HG02678 (cell line): ENCODE data around the gene ZNF385B.
"Not testable (repeated sequence)": the region's sequence is repeated elsewhere in the genome, so short reads cannot be mapped to it uniquely, and the experiment has no call there.

Source experiments
- ATAC-seq: cut with Tn5 transposase; IDR thresholded peaks from one replicate; pipeline ENCODE4 v1.9.1; 2021; ENCODE audit warnings: mild to moderate bottlenecking, moderate library complexity; ENCODE audit not compliant: unreplicated experiment

The ZNF385B gene

DNA sequence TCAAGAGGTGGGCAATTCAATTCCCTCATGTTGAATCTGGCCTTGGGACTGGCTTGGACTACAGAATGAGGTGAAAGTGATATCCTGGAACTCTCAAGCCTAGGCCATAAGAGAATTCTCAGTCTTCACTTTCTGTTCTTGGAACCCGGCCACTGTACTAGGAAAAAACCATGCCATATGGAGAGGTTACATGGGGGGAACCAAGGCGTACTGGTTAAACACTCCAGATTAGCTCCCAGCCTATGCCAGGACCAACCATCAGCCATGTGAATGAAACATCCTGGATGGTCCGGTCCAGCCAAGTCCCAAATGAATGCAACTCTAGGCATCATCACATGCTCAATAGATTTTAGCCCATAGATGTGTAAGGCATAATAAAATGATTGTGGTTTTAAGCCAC lies 56.4 kb downstream of the ZNF385B start:
- ATAC-seq: no peak

- ATAC-seq: no peak
These were observed 57.2 kb downstream of the ZNF385B start for GRCh38 chr2:179804206-179804605.

DNA sequence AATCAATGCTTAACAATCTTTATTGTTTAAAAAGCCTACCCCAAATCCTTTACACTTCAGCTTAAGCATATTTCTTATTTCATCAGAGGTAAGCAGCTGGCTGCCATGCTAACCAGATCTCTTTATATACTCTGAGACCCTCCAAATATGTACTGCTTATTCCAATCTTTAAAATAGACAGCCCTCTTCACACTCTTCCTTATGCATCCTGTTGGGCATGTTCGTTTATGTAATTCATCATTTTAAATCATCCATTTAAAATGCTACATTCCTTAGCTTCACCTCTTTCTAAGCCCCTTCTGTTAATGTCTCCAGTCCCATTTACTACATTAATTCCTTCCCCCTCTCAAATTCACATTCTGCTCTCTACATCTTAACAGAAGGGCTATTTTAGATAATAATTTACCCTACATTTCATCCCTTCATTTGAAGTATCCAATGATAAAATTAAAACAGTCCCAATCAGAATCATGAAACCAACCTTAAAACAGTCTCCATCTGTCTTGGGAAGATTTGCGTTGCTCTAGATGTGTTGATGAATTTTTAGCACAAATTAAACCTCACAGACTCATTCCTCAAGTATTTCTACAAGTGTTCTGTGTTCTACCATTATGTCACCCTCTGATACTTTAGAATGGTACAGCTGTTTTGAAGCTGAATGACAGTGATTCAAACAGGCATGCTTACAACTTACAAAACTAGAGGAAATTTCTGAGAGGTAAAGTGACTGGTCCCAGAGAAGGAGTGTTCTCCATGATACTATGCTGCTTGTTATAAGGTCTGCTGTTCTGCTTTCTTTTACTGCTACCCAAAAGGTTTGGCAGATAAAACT lies 59.1 kb downstream of the ZNF385B start:
- no peak for ATAC-seq

GRCh38 chr2:179800776-179801175 lies 60.6 kb downstream of the ZNF385B start:
- ATAC-seq: no peak

DNA sequence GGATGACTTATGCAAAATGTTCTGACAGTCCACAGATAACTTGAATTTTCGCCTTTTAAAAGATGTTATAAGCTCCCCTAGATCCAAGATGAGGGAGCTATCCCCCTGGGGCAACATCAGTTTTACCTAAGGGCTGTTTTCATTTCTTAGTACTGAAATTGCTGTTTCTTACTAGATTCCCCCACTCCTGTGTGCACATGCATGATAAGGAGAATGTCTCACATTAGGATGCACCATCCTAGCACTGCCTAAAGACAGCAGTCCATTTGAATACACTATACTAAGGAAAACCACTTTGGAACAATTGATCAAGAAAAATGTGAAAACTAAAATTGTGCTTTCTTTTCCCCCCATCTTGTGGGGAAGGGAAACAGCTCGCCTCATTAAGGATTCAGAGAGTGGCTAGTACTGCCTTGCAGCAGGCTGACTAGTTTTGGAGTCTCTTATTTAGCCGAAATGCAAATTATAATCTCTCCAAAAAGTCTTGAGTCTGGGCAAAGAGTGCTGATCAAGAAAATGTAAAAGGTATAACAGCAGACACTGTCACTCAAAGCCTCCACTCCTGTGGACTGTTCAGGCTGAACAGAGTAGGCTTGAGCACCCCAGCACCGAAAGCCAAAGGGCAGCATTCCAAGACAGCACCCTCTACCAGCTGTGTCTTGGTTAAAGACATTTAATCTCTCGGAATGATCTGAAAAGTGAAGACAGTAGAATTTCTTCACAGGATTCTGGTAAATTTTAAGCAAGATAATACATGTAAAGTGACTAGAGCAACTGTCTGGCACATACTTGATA lies 65.0 kb downstream of the ZNF385B start:
- no peak for ATAC-seq

GRCh38 chr2:179793902-179794301 lies 67.5 kb downstream of the ZNF385B start:
- ATAC-seq: no peak

DNA sequence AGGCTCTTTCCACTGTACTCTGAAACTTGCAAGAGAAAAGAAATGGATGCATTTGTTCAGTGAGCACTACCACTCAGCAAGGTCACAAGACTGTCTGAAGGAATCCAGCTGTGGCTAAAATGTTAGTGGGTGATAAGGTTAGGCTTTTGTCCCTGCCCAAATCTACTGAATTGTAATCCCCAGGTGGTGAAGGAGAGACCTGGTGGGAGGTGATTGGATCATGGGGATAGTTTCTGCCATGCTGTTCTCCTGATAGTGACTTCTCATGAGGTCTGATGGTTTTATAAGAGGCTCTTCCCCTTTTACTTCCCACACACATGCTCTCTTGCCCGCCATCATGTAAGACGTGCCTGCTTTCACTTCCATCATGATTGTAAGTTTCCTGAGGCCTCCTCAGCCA lies 68.2 kb downstream of the ZNF385B start:
- ATAC-seq: no peak

DNA sequence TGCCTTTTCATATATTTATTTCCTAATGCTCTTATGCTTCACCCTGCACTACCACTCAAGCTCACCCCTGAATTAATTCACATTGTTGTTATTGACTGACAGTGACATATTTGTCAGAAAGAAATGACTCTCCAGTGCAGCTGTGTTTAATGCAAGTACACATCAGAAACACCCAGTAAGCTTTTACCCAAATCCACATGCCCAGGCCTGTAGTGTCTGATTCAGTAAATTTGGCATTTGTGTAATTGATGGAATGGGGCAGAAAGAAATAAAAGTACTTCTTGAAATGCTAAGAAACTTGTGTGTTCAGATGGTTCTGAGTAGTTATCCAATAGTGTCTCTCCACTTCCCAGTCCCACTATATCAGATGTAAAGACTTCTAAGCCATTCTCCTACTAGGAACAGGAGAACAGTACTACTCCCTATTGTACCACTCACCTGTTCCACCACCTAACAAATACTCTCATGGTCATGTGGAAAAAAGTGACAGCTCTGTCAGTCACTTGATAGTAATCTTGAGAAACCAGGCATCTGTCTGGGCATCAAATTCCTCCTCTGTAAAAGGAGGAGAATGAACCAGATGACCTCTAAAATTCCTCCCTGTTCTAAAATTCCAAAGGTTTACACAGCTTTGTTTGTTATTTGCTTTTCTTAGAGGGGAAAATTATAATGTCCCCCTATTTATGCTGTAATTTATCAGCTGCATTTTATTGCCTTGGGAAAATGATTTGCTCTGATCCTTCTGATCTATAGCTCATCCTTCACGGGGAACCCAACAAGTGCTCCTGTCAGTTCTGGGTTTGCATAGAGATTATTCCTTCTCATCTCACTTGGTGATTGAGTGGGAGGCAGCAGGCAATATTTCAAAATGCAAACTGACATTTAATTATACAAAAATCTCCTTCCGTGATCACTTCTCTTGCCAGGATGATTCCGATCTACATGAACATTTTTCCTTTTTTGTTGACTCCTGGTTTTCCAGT lies 70.9 kb downstream of the ZNF385B start:
- ATAC-seq: no peak

DNA sequence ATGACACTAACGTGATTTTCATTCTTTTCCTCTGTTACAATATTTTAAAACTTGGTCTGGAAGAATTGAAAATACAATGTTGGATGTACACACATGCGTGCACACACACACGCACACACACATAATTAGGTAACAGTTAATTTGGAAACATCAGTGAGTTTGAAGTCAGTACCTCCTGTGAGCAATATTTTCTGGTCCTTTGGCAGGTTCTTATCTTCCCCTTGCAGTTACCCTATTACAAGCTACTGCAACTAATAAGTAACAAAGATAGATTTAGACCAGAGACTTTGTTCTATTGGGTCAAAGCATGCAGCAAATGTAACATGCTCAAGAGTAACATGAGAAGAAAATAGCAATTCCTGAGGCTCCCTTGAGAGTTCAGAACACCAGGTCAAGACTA lies 73.3 kb downstream of the ZNF385B start:
- no peak for ATAC-seq

DNA sequence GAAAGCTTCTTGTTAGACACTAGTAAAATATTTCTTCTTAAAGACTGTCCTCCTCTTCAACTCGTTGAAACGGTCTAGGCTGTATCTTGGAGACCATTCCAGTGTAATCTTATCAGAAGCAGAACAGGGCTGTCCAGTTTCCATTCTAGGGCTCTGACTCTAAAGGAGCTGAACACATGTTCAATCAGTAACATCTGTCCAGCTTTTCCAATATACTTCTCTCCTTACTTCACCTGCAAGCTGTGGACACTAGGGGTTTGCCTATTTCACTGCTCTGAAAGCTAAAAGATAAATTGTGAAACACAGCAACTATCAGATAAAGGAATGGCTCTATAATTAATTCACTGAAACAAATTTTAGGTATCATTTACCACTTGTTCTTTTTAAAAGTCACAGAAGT lies 73.8 kb downstream of the ZNF385B start:
- no peak for ATAC-seq

DNA sequence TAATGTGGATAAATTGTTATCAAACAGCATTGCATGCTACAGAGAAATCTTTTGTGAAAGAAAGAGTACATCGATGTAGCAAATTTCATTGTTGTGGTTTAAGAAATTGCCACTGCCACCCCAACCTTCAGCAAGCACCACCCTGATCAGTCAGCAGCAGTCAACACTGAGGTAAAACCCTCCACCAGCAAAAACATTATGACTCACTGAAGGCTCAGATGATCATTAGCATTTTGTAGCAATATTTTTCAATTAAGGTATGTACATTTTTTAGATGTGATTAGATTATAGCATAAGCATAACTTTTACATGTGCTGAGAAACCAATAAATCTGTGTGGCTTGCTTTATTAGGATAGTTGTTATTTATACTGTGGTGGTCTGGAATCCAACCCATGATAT lies 75.5 kb downstream of the ZNF385B start:
- ATAC-seq: no peak

DNA sequence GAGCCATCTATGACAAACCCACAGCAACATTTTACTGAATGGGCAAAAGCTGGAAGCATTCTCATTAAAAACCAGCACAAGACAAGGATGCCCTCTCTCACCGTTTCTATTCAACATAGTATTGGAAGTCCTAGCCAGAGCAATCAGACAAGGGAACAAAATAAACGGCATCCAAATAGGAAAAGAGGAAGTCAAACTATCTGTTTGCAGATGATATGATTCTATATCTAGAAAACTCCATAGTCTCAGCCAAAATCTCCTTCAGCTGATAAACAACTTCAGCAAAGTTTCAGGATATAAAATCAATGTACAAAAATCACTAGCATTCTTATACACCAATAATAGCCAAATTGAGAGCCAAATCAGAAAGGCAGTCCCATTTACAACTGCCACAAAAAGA lies 79.1 kb downstream of the ZNF385B start:
- ATAC-seq: not testable (repeated sequence)

GRCh38 chr2:179773986-179774385 lies 87.4 kb downstream of the ZNF385B start:
- ATAC-seq: no peak

GRCh38 chr2:179772346-179772745 lies 89.1 kb downstream of the ZNF385B start:
- no peak for ATAC-seq

DNA sequence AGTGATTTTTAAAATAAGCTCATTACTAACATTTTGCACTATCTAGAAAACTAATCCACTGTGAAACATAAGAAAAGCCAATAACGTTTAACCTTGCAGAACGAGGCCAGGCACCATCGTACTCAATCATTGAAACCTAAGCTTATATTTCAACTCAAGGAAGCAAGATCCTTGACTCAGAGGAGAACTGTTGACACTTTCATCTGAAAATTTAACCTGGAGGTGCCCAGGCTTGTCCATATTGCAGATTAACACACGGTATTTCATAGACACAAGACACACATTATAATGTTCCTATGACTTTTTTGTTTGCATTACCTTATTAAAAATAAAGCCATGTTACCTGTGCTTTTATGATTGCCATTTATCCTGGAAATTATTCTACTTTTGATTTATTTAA lies 89.6 kb downstream of the ZNF385B start:
- no peak for ATAC-seq

- ATAC-seq: no peak
These were observed 91.4 kb downstream of the ZNF385B start for GRCh38 chr2:179770029-179770428.

- no peak for ATAC-seq
These were observed 92.1 kb downstream of the ZNF385B start for GRCh38 chr2:179769323-179769722.

DNA sequence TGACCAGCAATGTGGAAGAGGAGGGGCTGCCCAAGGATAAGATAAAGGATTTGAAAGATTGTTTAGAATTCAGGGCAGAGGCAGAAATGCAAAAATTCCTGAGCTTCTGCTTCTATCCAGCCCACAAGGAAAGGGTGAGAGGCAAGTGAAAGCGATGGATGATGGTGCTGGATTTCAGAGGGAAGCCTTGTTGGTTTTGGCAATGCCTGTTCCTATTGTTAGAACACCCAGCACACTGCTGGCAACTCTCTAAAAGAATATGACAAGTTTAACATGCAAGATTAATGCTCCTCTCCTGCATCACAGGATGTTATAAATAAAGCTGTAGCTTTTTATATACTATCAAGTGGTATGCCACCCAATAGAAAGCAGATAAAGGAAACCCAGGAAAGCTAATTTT lies 92.6 kb downstream of the ZNF385B start:
- ATAC-seq: no peak

- ATAC-seq: no peak
These were observed 95.7 kb downstream of the ZNF385B start for GRCh38 chr2:179765666-179766065.

DNA sequence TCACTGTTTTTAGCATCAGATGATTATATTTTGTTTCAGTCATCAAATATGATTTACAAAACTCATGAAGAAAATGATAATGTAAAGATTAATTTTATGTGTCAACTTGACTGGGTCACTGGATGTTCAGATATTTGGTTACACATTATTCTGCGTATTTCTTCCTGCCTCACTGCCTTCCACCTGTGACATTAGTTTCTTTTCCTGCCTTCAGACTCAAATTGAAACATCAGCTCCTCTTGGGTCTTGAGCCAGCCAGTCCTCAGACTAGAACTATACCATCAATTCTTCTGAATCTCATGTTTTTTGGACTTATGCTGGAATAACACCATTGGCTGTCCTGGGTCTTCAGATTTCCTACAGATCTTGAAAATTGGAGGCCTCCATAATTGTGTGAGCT lies 96.7 kb downstream of the ZNF385B start:
- peak; percentile 88 for ATAC-seq

- ATAC-seq: no peak
These were observed 102.8 kb downstream of the ZNF385B start for GRCh38 chr2:179758636-179759035.
